Ectodermal cell (in vitro differentiated cells): ENCODE results near the gene PPY.

Experiments
- H3K27ac ChIP-seq: 2 replicates; pipeline ENCODE4 v1.7.0; 2013; ENCODE audit warnings: mild to moderate bottlenecking, low read depth, low read length; ENCODE audit not compliant: insufficient read depth, poor library complexity, severe bottlenecking
- H3K27me3 ChIP-seq: 2 replicates; pipeline ENCODE4 v1.7.0; 2013; ENCODE audit warnings: mild to moderate bottlenecking, low read length; ENCODE audit not compliant: insufficient read depth, control insufficient read depth, poor library complexity, severe bottlenecking
- H3K36me3 ChIP-seq: one replicate; pipeline ENCODE4 v1.7.0; 2013; ENCODE audit warnings: low read length; ENCODE audit not compliant: control insufficient read depth, insufficient read depth
- H3K4me1 ChIP-seq: one replicate; pipeline ENCODE4 v1.7.0; 2013; ENCODE audit warnings: low read length; ENCODE audit not compliant: control insufficient read depth, insufficient read depth
- H3K4me3 ChIP-seq: 2 replicates; pipeline ENCODE4 v1.7.0; 2013; ENCODE audit warnings: low read depth, low read length, control low read depth; ENCODE audit not compliant: insufficient read depth
- H3K9me3 ChIP-seq: 2 replicates; pipeline ENCODE4 v1.7.0; 2013; ENCODE audit warnings: mild to moderate bottlenecking, low read length, moderate library complexity; ENCODE audit not compliant: control insufficient read depth
- WGBS, 2 experiments: methylation state at CpG; one replicate each; pipeline ENCODE4 v1.1.7; 2013; ENCODE audit warnings: missing lambda C conversion rate in 2 of 2; 5-methylcytosine and 5-hydroxymethylcytosine counted together

PPY gene

GRCh38 chr17:43907425-43907981, 34.8 kb downstream of the PPY start, which contains the start of gene MPP2:
Gene MPP2, minus strand, starts transcription at chr17:43907536. Its CDS starts 3,076 bp downstream, at chr17:43904460.
- Histone ChIP-seq H3K4me1 (peaks cover 28% of the 10 kb centered on the region), H3K4me3 (peak within 1 kb of the TSS; percentile 80), H3K9me3 (no peaks in the 10 kb centered on the region), H3K27ac (peak within 1 kb of the TSS; percentile 83), H3K36me3 (no peaks in the 10 kb centered on the region), H3K27me3 (peaks cover 4% of the 10 kb centered on the region)
- WGBS, 2 experiments, result 0% methylated on average over 36 of the region's 36 CpGs

DNA sequence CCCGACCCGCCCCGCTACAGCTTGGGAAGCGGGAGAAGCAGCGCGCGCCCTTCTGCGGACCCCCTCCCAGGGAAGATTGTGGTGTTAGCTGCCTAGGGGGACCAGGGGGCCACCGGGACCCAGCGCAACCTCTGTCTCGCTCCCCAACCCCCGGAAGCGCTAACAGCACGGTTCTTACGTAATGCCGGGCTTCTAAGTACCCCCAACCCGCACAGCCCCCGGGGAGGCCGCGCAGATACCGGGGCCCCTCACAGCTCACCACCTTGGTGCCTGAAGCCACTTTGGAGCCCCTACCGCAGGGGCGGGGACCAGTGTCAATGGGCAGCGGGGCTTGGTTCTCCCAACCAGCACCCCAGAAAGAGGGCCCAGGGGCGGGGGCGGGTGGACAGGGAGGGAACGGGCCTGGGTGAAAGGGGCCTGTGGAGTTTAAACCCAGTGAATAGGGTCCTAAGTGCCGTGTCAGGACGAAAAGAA, 35.3 kb downstream of the PPY start:
- Histone ChIP-seq H3K9me3 (no peaks in the 10 kb centered on the region), H3K27me3 (peaks cover 4% of the 10 kb centered on the region), H3K27ac (peak overlapping the region; percentile 83), H3K4me3 (peak overlapping the region; percentile 80), H3K4me1 (peaks cover 33% of the 10 kb centered on the region), H3K36me3 (no peaks in the 10 kb centered on the region)
- 0% methylated on average over 29 of the region's 29 CpGs for WGBS, 2 experiments

- H3K4me3 ChIP-seq, result peak overlapping the region; percentile 80
- peaks cover 4% of the 10 kb centered on the region for H3K27me3 ChIP-seq
- no peaks in the 10 kb centered on the region for H3K9me3 ChIP-seq
- H3K36me3 ChIP-seq, result no peaks in the 10 kb centered on the region
- H3K4me1 ChIP-seq, result peaks cover 41% of the 10 kb centered on the region
- peak overlapping the region; percentile 83 for H3K27ac ChIP-seq
- 0 to 1% methylated on average over 37 of the region's 37 CpGs for WGBS, 2 experiments
These were observed 36.1 kb downstream of the PPY start for GRCh38 chr17:43905985-43906852.

GRCh38 chr17:43905400-43905984, 36.8 kb downstream of the PPY start:
- H3K9me3 ChIP-seq, result no peaks in the 10 kb centered on the region
- no peaks in the 10 kb centered on the region for H3K36me3 ChIP-seq
- 3 to 4% methylated on average over 3 of the region's 3 CpGs for WGBS, 2 experiments
- H3K27ac ChIP-seq, result peak overlapping the region; percentile 83
- peaks cover 47% of the 10 kb centered on the region for H3K4me1 ChIP-seq
- H3K27me3 ChIP-seq, result peaks cover 4% of the 10 kb centered on the region
- H3K4me3 ChIP-seq, result peak overlapping the region; percentile 80

- WGBS, 2 experiments, result 43 to 56% methylated on average over 7 of the region's 7 CpGs
- Histone ChIP-seq H3K9me3 (no peaks in the 10 kb centered on the region), H3K4me1 (peaks cover 49% of the 10 kb centered on the region), H3K27me3 (no peaks in the 10 kb centered on the region), H3K4me3 (no peak overlapping the region), H3K36me3 (no peaks in the 10 kb centered on the region), H3K27ac (peak overlapping the region; percentile 59)
These were observed 40.3 kb downstream of the PPY start for GRCh38 chr17:43901861-43902589.

DNA sequence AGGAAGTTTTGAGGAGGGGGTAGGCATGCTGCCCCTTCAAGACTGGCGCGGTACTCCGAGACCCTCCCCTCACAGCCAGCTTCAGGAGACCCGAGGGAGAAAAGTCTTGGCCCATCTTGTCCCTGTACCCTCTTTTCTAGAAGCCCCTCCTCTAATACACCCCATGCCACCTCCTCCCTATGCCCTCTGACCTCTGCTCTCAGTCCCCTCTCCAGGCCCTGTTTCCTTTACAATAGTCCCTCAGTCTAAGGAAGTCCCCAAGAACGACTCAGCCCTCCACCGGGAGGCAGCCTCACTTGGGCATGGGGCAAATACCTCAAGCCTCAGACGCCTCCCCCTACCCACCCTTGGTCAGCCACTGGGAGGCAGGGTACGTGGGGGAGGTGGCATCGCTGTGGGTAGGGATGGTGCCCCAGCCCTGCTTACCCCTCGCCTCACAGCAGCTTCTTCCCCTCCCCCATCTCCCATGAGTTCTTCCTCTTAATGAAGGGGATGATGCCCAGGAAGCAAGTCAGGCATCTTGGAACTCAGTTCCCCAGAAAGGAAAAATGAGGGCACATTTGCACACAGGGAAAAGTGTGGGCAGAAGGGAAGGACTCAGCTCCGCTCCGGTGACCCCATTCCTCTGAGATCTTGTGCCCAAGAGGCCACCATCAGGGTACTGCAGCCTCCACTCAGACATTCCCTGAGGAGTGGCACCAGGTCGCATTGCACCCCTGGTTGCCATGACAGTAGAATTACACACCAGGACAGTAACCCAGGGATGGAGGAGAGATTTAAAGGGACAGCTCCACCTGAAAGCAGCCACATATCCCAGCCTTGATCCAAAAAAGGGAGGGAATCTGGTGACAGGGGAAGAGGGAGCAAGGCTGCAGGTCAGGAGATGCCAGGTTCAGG, 41.2 kb downstream of the PPY start:
- 19 to 21% methylated on average over 13 of the region's 13 CpGs for WGBS, 2 experiments
- H3K27me3 ChIP-seq, result no peaks in the 10 kb centered on the region
- peak overlapping the region; percentile 46 for H3K4me3 ChIP-seq
- H3K4me1 ChIP-seq, result peaks cover 46% of the 10 kb centered on the region
- no peaks in the 10 kb centered on the region for H3K9me3 ChIP-seq
- peak overlapping the region; percentile 23 for H3K27ac ChIP-seq
- no peaks in the 10 kb centered on the region for H3K36me3 ChIP-seq

- Histone ChIP-seq H3K4me3 (peak overlapping the region; percentile 46), H3K27ac (peak overlapping the region; percentile 23), H3K9me3 (no peaks in the 10 kb centered on the region), H3K27me3 (no peaks in the 10 kb centered on the region), H3K4me1 (peaks cover 38% of the 10 kb centered on the region), H3K36me3 (no peaks in the 10 kb centered on the region)
- 4% methylated on average over 31 of the region's 31 CpGs for WGBS, 2 experiments
These were observed 42.0 kb downstream of the PPY start for GRCh38 chr17:43900183-43900857.

GRCh38 chr17:43898446-43898845, 43.8 kb downstream of the PPY start:
- H3K36me3 ChIP-seq, result no peaks in the 10 kb centered on the region
- WGBS, 2 experiments, result 59 to 64% methylated on average over 1 of the region's 1 CpG
- H3K4me3 ChIP-seq, result no peak overlapping the region
- H3K9me3 ChIP-seq, result no peaks in the 10 kb centered on the region
- no peaks in the 10 kb centered on the region for H3K27me3 ChIP-seq
- H3K27ac ChIP-seq, result no peak overlapping the region
- H3K4me1 ChIP-seq, result peaks cover 28% of the 10 kb centered on the region

DNA sequence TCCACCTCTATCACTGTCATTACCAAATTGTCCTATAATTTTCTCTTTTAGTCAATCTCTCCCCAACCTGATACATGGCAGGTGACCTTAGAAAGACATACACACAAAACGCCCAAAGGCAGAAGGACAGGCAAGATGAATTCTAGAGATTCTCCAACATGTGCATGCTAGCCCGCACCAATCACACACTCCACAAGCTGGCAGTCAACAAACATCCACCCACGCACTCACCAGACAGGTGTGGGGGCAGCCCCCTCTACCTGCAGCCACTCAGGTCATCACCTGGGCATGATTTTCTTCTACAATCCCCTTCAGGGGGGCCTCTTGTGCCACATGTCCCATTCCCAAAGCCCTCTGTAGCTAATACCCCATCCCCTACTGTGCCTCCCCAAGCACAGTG, 44.4 kb downstream of the PPY start:
- no peak overlapping the region for H3K4me3 ChIP-seq
- 94 to 96% methylated on average over 3 of the region's 3 CpGs for WGBS, 2 experiments

More for the DNA sequence above, 44.4 kb downstream of the PPY start:
- peaks cover 30% of the 10 kb centered on the region for H3K4me1 ChIP-seq
- no peaks in the 10 kb centered on the region for H3K36me3 ChIP-seq
- no peaks in the 10 kb centered on the region for H3K9me3 ChIP-seq
- H3K27me3 ChIP-seq, result no peaks in the 10 kb centered on the region
- no peak overlapping the region for H3K27ac ChIP-seq
